ENCODE results near the gene DNAH14.
"Not testable (repeated sequence)": the region's sequence is repeated elsewhere in the genome, so short reads cannot be mapped to it uniquely, and the experiment has no call there.

The DNAH14 gene

DNA sequence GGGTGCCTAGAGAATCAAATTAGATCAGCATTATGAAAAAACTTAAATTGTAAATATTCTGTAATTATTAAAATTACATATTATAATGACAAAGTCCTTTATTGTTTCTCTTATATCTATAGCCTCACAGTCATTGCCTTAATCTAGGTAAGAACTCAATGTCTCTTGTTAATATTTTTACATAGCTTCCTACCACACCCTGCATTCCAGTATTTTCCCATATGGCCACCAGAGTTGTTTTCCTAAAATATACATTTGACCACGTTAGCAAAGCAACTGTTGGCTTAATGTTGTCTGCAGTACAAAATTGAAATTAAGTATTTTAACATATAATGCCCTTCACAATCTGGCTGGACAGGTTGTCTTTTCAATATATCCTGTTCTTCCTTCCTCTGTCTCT, 230.3 kb downstream of the DNAH14 start:
- no peak for DNase-seq

DNA sequence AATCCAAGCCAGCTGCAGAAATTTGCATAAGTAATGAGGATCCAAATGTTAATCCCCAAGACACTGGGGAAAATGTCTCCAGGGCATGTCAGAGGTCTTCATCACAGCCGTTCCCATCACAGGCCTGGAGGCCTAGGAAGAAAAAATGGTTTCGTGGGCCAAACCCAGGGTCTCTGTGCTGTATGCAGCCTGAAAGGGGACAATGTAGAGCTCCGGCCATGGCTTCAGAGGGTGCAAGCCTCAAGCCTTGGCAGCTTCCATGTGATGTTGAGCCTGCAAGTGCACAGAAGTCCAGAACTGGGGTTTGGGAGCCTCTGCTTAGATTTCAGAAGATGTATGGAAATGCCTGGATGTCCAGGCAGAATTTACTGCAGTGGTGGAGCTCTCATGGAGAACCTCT, 247.9 kb downstream of the DNAH14 start:
- DNase-seq: not testable (repeated sequence)

DNA sequence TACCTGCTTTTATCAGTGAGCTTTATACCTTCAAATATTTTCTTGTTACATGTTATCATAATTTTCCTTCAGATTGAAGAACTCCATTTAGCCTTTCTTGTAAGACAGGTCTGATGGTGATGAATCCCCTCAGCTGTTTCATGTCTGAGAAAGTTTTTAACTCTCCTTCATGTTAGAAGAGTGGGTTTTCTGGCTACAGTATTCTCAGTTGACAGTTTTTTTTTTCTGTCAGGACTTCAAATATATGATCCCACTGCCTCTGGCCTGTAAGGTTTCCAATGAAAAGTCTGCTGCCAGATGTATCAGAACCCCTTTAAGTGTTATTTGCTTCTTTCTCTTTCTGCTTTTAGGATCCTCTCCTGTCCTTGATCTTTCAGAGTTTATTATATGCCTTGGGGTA, 250.2 kb downstream of the DNAH14 start:
- no peak for DNase-seq

DNA sequence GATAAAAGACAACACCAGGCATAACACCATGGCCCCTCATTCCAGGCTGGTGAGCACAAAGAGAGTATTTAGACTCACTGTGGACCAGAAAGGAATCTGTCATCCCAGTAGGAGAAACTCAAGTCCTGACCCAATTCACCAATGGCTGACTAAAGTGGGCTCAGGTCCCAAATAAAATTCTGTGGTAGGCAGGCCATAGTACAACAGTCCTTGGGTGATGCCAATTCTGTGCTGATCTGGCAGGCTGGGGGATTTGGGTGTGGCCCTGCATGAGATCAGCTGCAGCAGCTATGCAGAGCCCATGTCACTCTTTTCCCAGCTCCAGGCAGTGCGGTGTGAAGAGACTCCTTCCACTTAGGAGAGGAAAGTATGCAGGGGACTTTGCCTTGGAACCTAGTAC, 253.2 kb downstream of the DNAH14 start:
- DNase-seq: no peak

DNA sequence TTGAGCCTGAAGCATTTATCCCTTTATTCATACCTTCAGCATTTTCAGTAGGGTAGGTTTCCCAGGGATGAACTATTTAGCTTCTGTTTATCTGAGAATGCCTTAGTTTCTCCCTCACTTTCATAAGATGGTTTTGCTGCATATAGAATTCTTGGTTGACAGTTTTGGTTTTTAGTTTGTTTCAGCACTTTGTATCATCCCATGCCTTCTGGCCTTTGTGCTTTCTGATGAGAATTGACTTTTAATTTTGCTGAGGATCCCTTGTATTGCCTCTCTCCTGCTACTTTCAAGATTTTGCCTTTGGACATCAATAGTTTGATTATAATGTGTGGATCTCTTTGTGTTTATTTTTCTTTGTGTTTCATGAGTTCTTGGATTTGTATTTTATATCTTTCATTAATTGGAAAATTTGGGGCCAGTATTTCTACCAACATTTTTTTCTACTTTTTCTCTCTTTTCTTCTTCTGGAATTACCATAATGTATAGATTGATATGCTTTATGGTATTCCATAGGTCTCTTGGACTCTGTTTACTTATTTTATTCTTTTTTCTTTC, 261.8 kb downstream of the DNAH14 start:
- DNase-seq: no peak

DNA sequence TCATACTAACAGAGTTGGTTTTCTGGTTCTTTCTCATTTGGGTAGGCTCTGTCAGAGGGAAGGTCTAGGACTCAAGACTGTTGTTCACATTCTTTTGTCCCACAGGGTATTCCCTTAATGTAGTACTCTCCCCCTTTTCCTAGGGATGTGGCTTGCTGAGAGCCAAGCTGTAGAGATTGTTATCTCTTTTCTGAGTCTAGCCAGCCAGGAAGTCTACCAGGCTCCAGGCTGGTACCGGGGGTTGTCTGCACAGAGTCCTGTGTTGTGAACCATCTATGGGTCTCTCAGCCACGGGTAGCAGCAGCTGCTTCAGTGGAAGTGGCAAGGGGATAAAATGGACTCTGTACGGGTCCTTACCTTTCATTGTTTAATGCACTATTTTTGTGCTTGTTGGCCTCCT, 272.0 kb downstream of the DNAH14 start:
- no peak for DNase-seq

DNA sequence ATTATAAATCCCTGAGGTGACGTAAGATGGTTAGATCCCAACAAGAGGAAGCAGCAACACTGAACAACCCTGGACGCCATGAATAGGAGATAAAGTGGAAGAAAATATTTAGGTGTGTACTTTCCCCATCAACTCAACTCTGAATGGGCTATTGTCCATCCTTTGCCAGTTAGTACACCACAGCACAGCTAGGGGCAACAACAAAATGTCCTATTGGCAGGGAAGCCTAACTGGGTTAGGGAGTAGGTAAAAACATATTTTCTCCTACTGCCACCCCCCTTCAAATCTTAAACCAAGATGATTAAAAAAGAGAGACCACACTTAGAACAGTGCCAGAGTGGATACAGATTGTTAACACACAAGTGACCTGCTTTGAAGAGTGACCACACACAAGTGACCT, 278.3 kb downstream of the DNAH14 start:
- no peak for DNase-seq

DNA sequence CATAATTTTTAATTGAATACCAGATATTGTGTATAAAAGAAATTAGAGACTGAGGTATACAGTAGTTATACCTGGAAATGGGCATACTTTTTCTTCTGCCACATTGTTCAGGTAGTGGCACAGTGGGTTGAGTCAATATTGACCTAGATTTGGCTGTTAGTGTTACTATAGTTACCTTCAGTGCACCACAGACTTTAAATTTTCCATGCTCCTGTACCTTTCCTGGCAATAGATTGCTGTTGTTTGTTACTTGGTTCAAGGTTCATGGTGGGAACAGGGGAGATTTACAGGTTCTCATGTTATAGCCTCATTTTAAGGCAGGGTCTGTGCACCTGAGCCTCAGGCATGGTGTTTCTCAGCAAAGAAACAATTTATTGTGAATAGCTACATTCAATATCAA, 279.7 kb downstream of the DNAH14 start:
- no peak for DNase-seq

DNA sequence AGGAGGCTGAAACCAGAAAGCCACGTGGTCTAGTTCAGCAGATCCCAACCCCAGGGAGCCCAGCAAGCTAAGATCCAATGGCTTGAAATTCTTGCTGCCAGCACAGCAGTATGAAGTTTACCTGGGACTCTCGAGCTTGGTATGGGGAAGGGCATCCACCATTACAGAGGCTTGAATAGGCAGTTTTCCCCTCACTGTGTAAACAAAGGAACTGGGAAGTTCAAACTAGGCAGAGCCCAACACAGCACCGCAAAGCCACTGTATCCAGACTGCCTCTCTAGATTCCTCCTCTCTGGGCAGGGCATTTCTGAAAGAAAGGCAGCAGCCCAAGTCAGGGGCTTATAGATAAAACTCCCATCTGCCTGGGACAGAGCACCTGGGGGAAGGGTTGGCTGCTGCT, 280.7 kb downstream of the DNAH14 start:
- not testable (repeated sequence) for DNase-seq

DNA sequence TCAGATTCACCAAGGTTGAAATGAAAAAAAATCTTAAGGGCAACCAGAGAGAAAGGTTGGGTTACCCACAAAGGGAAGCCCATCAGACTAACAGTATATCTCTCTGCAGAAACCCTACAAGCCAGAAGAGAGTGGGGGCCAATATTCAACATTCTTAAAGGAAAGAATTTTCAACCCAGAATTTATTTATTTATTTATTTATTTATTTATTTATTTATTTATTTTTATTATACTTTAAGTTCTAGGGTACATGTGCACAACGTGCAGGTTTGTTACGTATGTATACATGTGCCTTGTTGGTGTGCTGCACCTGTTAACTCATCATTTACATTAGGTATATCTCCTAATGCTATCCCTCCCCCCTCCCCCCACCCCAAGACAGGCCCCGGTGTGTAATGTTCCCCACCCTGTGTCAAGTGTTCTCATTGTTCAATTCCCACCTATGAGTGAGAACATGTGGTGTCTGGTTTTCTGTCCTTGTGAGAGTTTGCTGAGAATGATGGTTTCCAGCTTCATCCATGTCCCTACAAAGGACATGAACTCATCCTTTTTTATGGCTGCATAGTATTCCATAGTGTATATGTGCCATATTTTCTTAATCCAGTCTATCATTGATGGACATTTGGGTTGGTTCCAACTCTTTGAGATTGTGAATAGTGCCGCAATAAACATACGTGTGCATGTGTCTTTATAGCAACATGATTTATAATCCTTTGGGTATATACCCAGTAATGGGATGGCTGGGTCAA, 282.4 kb downstream of the DNAH14 start:
- DNase-seq: not testable (repeated sequence)

DNA sequence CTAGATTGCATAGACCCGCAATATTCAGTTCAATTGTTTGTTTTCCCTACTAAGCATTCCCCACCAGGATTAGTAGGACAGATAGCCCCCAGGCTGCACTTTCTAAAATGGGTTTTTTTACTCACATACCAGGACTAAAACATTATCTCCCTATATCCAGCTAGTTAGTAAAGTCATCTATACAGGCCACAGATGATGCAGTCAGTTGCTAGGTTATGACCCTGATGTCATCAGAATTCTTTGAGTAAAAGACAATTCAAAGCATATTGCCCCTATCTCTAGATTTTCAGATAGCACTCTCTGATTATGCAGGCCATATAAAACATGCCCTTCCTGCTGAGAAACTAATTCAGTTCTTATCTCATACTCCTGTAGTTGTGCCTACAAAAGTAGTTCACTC, 294.8 kb downstream of the DNAH14 start:
- no peak for DNase-seq

DNA sequence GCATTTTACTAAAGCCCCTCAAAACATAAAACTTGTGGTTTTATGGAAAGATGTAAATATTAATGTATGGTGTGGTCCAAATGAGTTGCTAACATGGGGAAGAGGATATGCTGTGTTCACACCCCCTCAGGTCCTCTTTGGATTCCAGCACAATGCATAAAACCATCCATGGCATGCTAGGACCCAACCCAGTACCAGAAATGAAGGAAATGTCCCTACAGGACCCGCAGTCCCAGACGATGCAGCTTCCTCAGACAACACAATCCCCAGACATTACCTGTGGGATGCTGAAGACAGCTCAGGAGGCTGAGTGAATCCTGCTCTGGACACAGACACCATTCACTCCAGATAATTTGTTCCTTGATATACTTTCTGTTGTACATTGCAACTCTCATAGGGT, 296.2 kb downstream of the DNAH14 start:
- DNase-seq: no peak

DNA sequence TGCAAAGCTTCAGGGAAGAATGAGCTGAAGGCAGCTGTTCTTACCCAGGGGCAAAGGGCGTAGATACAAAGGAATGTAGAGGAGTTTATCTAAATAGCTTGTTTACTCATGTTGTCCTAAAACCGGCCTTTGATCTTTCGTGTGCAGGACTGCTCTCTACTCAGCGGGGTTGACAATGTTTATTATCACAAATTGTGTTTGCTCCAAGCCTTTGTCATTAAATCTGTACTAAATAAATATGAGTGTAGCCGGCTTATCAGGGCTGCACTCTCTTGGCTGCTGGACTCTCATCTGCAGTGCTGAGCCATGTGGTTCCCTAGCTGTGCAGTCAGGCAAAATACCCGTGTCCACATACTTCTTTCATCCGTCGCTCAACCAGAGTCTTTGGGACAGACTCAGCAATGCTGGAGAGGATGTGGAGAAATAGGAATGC, 299.4 kb downstream of the DNAH14 start:
- no peak for DNase-seq

DNA sequence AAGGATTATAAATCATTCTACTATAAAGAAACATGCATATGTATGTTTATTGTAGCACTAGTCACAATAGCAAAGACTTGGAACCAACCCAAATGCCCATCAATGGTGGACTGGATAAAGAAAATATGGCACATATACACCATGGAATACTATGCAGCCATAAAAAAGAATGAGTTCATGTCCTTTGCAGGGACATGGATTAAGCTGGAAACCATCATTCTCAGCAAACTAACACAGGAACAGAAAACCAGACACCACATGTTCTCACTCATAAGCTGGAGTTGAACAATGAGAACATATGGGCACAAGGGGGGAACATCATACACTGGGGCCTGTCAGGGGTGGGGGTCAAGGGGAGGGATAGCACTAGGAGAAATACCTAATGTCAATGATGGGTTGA, 300.0 kb downstream of the DNAH14 start:
- not testable (repeated sequence) for DNase-seq

DNA sequence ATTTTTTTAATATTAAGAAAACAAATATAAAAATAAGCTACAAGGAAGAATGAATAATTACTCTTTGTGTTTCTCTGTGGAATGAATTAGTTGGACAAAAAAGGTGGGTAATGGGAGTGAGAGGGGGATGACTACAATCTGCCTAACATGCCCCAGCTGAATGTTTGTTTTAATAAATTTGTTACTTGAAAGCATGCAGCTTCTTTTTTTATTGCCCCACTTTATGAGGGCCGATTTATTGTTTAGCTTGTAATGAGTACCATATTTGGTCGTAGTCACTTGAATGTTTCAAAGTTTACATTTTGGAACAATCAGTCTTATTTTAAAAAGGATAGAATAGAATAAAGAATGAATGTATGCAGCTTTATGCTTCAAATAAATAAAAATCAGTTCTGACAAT, 301.0 kb downstream of the DNAH14 start:
- no peak for DNase-seq

DNA sequence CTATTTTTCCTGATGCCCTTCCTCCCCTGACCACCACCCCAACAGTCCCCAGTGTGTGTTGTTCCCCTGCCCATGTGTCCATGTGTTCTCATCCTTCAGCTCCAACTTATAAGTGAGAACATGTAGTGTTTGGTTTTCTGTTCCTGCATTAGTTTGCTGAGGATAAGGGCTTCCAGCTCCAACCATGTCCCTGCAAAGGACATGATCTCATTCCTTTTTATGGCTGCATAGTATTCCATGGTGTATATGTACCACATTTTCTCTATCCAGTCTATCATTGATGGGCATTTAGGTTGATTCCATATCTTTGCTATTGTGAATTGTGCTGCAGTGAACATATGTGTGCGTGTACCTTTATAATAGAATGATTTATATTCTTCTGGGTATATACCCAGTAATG, 303.5 kb downstream of the DNAH14 start:
- not testable (repeated sequence) for DNase-seq

DNA sequence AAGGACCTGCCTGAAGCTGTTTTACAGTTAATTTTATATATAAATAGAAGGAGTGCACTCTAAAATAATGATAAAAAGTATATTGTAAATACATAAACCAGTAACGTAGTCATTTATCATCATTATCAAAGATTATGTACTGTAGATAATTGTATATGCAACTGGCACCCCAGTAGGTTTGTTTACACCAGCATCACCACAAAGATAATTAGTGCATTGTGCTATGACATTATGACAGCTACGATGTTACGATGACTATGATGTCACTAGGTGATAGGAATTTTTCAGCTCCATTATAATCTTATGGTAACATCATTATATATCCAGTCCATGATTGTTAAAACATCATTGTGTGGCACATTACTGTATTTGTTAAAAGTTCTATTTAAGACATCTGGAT, 313.1 kb downstream of the DNAH14 start:
- DNase-seq: no peak

DNA sequence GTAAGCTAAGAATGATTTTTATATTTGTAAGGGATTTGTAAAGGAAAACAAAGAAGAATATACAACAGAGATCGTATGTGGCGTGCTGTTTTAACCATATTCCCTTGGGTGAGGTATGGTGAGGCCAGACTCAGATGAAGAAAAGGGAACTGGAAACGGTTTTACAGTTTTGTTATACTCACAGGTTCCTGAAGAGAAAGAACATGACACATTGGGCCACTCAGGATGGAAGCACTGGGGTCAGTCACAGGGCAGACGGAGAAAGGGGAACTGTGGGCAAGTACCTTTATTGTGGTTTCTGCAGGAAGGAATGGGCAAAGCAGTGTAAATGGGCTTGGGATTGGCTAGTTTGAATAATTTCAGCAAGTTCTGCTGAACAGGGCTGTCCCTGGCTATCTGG, 321.0 kb downstream of the DNAH14 start:
- no peak for DNase-seq

DNA sequence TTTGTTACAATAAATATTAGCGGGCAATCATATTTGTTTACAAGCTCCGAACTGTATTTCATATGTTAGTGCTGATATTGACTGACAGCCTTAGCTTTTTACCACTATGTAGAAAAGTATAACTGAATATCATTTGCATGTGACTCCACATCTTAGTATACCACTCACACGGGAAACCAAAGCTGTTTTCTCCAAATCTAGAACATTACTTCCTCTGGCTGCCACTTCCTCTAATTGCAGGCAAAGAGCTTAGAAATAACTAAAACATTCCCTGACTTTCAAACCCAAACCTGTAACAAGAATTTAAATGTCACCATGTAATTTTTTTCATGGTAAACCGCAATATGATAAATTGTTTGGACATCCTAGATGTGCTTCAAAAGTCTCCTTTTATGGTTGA, 323.7 kb downstream of the DNAH14 start:
- no peak for DNase-seq

DNA sequence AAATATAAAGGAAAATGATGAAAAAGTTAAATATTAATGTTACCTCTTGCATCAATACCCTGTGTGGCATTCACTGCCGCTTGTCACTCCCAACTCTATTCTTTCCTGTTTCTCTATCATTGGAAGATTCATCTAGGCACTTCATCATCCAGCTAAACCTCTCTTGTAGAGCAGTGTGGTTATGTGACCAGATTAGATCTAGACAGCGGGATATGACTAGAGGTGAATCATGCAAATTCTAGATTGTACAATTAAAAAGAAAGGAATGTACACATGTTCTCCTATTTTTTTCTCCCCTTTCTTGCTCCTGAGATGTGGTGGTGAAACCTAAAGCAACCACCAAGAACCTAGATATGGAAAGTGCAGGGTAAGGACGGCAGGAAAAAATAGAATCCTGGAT, 324.3 kb downstream of the DNAH14 start:
- no peak for DNase-seq

DNA sequence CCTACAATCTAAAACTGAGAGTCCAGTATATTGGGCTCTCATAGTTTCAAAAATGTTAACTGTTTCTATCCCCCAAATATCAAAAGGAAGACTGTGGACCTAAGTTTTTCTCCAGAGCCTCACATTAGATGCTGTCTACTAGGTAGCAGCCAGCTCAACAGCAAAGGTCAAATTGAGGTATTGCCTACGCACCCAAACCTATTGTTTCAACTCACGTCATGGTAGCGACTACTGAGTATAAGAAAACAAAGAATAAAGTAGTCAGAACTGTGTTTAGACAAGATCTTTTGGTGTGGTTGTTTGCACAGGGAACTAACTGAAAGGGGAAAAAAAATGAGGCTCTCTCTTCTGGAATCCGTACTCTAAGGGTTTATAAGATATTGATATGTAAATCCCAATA, 325.2 kb downstream of the DNAH14 start:
- no peak for DNase-seq

DNA sequence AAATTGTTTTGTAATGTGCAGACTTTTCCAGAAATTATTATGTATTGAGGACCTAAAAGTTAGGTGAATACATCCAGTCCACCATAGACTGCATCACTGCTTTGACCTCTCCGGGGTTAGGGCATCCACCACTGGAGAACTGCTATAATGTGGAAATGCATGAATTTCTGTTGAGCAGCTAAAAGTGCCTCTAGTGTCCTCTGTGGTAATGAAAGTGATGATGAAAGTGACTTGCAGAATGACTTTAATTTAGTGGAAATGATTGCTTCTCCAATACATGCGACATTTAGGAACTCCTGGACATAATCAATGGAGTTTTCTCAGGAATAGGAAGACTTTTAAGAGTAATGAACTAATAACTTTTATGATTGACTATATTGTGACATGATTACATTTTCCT, 327.6 kb downstream of the DNAH14 start:
- DNase-seq: no peak

DNA sequence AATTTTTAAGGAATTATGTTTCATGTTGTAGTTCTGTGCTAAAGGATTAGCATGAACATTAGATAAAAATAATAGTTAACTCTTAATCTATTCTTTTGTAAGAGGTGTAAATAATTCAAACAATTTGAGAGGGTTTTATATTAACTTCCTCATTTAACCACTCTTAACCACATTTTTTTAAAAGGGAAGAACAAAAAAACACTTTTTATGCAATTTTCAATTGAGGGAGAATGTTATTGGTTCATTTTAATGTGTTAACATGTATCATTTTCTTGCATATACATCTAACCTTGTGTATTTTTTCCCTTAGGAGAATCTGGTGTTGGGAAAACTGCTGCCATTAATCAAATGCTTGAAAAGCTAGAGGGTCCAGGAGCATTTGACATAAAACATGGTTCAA, 329.3 kb downstream of the DNAH14 start:
- no peak for DNase-seq

DNA sequence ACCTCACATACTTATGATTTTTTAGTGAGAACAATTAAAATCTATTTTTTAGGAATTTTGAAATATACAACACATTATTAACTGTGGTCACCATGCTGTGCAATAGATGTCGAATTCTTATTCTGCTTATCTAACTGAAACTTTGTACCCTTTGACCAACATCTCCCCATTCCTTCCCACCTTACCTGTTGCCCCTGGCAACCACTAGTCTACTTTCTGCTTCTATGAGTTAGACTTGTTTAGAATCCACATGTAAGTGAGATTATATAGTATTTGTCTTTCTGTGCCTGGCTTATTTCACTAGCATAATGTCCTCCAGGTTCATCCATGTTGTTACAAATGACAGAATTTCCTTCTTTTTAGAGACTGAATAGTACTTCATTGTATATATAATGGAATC, 330.1 kb downstream of the DNAH14 start:
- no peak for DNase-seq

DNA sequence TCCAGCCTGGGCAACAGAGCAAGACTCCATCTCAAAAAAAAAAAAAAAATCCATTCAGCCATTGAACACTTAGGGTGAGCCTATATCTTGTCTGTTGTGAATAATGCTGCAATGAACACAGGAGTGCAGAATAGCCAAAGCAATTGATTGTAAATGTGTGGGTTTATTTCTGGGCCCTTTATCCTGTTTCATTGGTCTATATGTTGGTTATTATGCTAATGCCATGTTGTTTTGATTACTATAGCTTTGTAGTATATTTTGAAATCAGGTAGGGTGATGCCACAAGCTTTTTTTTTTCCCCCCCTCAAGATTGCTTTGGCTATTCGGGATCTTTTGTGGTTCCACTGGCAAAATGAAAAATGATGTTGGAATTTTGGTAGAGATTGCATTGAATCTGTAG, 330.8 kb downstream of the DNAH14 start:
- DNase-seq: no peak

Measured in stimulated activated CD4-positive, alpha-beta T cell treated with anti-CD3 and anti-CD28 coated beads, Interleukin-4, amount 100 ng/mL, for 24 hours (primary cell).